Stimulated activated CD4-positive, alpha-beta T cell treated with anti-CD3 and anti-CD28 coated beads, Interleukin-4, amount 100 ng/mL, for 4 hours (primary cell): ENCODE measurements around the gene TOMM22.

Experiments used
- DNase-seq, 2 experiments: peaks; one replicate each; pipeline ENCODE4 v3.0.0-alpha.2; 2020

The TOMM22 gene

GRCh38 chr22:38696606-38697424, 15.1 kb downstream of the TOMM22 start:
- peak in 1 of 2 experiments; percentile 65 for DNase-seq

- DNase-seq, result no peak
These were observed 15.8 kb downstream of the TOMM22 start for GRCh38 chr22:38697425-38698089.

DNA sequence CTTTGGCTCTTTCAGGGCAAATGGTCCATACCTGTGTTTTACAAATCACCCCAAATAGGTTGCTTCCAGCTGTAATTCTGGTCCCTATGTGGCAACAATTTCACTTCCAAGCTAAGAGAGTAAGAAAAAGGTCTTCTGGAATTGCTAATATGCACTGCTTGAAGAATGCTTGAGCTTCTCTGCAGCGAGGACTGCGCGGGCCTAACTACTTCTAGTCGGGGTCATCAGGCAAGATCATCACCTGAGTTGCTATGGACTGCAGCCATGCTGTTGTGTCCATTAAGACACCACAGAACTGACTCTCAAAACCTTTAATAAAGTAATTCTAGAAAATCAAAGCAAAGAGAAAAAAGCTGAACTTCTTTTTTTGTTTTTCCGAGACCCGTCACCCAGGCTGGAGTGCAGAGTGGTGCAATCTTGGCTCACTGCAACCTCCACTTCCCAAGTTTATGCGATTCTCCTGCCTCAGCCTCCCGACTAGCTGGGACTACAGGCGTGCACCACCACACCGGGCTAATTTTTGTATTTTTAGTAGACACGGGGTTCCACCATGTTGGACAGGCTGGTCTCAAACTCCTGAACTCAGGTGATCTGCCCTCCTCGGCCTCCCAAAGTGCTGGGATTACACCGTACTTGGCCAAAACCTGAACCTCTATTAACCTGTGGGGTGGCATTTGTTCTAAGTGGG, 16.8 kb downstream of the TOMM22 start:
- no peak for DNase-seq

GRCh38 chr22:38699143-38699542, 17.4 kb downstream of the TOMM22 start:
- DNase-seq, result no peak

GRCh38 chr22:38699784-38700183, 18.0 kb downstream of the TOMM22 start:
- DNase-seq, result no peak

DNA sequence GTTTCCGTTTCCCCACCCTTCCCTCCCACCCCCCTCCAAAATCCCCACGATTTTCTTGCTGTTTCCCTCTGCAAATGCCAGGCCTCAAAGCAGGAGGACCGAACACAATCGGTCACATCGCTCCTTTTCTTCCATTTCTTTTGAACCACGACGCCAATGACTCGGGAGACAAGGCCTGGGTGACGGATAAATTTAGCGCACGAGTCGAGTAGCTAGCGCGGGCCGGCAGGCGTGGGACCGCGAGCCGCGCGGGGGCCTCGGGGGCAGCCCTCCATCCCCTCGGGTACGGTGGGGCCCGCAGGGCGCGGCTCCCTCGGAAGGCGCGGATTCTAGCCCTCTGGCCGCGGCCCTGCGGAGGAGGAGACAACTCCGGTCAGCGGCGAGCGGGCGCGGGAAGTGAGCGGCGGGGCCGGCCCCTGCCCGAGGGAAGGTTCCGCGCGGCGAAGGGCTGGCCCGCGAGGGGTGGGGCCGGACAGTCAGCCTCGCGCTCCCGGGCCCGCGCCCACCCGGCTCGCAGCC, 18.6 kb downstream of the TOMM22 start:
- no peak for DNase-seq

DNA sequence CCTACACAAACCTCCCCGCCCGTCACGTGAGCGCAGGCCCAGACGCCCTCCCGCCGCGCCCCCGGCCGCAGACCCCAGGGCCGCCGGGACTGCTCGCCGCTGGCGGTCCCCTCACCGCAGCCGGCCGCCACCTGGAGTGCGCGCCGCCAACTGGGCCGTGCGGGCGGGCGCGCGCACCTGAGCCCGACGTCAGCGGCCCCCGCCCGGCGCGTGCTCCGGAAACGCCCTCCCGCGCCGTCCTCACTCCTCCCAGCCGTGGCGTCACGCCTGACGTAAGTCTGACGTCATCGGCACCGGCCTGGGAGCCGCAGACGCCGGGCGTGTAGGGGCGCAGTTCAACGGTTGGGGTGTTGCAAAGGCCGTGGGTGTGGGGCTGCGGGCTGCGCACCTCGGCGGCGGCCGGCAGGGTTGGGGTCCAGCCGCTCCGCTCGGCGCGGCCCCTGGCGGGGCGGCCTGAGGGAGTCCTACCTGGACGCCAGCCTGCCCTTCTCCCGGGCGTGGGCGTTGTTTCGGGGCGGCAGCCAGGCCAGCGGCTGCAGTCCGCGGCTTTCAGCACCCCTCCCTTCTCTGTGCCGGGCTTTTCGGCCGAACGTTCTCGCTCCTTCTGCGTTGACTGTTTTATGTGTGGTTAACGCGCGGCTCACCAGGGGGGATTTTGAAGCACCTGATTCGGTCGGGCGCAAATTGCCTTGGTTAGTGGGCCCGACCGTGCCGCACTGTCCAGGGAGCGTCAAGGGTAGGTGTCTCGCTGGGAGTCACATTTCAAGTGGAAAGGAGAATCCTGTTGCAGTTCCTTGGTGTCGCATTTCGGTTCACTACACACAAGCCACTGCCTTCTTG, 19.3 kb downstream of the TOMM22 start, which contains the start of gene JOSD1:
Gene JOSD1 (minus strand): TSS at position 155 of the 840 bp plus-strand sequence. CDS start 956 bp downstream, outside the sequence.
- peak; percentile 96 to 98 for DNase-seq

- no peak for DNase-seq
These were observed 23.0 kb downstream of the TOMM22 start for GRCh38 chr22:38704654-38705234.

- peak; percentile 87 to 99 for DNase-seq
These were observed 23.7 kb downstream of the TOMM22 start, which contains the start of gene GTPBP1 for GRCh38 chr22:38705235-38706100. Gene GTPBP1 (plus strand): TSS chr22:38705944. CDS start chr22:38705956, 12 bp downstream.

DNA sequence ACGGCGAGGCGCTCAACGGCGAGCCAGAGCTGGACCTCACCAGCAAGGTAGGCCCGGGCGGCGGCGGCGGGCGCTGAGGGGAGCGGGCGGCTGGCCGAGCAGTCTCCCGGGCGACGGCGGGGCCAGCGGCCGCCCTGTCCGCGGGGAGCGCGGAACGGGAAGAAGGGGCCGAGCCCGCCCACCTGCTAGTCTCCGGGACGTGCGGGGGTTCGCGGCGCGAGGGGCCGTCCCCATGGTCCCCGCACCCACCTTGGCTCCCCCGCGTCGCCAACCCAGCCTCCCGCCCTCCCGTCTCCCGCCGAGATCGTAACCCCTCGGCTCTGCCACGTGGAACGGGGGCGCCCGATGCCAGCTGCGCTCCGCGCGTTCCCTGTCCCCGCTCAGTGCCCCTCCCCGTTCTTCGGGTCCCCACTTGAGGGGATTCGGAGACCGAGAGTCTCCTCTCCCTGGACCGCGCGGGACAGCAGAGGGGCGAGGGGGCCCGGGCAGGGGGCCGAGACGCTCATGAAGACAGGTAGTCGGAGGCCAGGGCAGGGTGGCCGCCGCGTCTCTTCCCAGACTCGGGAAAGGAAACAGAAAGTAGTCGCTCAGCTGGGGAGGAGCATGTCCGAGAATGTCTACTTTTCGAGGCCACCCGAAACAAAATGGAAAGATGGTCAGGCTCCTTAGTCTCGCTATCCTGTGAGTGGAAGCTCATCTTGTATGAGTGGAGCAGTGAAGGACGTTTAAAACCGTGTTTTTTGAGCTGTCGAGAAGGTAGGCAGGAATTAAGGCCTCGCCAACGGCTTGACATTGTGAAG, 24.5 kb downstream of the TOMM22 start:
- peak; percentile 36 to 41 for DNase-seq

DNA sequence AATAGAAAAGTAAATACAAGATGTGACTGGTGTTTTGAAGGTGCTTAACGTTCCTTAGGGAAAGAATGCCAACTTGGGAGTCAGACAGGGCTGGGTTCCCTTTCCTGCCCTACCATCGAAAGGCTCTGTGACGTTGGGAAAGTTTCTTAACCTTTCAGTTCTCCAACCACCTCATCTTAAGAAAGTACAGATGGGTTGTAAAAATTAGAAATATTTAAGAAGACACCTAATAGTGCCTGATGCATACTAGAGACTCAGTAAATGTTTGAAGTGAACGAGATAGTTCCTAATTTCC, 25.1 kb downstream of the TOMM22 start:
- no peak for DNase-seq

DNA sequence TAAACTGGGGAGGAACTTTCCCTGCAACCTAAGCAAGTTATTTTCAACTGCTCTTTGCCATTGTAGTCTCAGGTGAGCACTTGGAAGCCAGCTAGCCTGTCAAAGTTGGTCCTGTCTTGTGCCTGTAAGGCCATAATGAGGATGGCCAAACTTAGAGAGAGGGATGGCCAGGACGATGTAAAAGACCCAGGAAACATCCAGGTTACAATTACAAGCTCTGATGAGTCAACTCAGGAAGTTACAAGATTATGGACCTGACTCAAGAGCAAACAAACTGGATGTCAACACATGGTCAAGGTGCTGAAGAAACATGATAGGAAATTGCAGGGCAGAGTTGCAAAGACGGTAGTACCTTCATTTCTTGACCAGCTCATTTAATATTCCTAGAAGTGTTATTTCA, 25.6 kb downstream of the TOMM22 start:
- DNase-seq, result no peak

- DNase-seq, result no peak
These were observed 26.2 kb downstream of the TOMM22 start for GRCh38 chr22:38707984-38708383.

DNA sequence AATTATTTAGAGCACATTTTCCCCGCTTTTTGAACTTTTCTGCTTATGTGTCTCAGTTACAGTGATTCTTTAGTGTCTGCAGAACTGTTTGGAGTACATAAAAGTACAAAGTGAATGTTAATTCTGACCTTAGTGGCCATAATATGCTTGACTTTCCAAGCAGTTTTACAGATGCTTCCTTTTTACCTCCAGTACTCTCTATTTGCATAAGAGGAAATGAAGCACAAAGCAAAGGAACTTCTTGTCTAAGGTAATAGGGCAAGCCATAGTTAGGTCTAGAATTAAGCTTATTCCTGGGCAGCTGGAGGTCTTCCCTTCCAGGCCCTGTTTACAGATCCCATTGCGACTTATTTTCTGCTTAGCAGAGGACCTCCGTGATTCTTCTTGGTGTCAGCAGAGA, 27.5 kb downstream of the TOMM22 start:
- DNase-seq, result no peak

DNA sequence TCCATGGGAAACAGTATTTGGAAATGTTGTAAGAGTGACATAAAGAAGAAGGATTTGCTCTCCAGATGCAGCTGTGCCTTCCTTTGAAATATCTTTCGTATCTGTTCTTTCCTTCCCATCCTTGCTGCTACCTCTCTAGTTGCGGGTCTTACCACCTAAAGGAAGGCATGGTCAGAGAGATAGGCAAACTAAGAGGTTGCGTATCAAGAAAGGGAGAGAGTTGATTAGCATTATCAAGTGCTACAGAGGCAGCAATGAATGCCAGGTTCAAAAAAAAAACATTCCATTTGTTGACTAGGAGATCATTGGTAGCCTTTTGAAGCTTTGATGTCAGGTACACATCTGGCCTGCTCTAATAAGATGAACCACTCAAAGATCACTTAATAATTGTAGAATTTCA, 28.6 kb downstream of the TOMM22 start:
- DNase-seq, result no peak

- DNase-seq, result no peak
These were observed 29.1 kb downstream of the TOMM22 start for GRCh38 chr22:38710866-38711265.

DNA sequence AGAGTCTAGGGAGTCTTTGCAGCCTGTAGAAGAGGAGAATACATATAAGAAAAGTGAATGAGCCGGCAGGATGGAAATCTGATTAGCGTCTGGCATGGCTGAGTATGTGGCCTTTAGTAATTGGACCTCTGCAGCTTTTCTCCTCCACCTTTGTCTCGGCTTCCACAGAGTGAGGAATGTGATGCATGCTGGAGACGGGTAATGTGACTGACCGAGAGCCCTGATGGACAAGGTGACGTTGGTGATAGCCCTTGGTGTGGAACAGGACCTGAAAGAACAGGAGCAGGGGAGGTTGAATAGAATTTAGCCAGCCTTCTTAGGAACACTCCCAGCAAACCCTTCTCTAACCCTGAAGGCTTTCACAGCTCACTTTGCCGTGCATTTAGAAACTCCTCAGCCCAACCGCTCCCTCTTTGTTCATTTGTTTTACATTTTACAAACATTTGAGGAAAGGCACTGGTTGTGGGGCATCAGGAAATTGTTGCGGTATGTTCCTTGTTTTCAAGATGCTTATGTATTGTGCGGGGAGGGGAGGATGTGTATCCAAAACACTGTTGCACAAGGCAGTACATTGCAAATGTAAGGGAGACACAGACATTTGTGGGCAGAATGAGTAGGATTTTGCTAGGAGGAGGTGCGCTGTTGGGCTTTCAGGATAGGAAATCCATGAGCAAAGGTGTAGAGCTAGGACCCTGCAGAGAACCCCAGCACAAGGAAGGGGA, 30.9 kb downstream of the TOMM22 start:
- DNase-seq, result no peak

- no peak for DNase-seq
These were observed 32.2 kb downstream of the TOMM22 start for GRCh38 chr22:38713921-38714320.

GRCh38 chr22:38715176-38715764, 33.5 kb downstream of the TOMM22 start:
- no peak for DNase-seq
